Type B pancreatic cell (in vitro differentiated cells): ENCODE measurements around the gene LRRC32. TPM values are rescaled to one million over a fixed set of nuclear protein-coding genes. Genes with fewer than 3 reads are reported as not detected.
"Not testable (repeated sequence)": the region's sequence is repeated elsewhere in the genome, so short reads cannot be mapped to it uniquely, and the experiment has no call there.

Experiments
- DNase-seq: peaks from one replicate; pipeline ENCODE4 v3.0.0; 2021; ENCODE audit warnings: mixed read lengths; ENCODE audit not compliant: unreplicated experiment; ENCODE audit errors: extremely low spot score
- H3K27ac Mint-ChIP-seq: 2 replicates; pipeline ENCODE4 v1.8.0; 2021; ENCODE audit warnings: mild to moderate bottlenecking, mixed read lengths
- H3K27me3 Mint-ChIP-seq: 2 replicates; pipeline ENCODE4 v1.8.0; 2021; ENCODE audit warnings: mixed read lengths
- H3K36me3 Mint-ChIP-seq: 2 replicates; pipeline ENCODE4 v1.8.0; 2021; ENCODE audit warnings: mixed read lengths
- H3K4me1 Mint-ChIP-seq: one replicate; pipeline ENCODE4 v1.8.0; 2021; ENCODE audit warnings: mixed read lengths; ENCODE audit not compliant: unreplicated experiment
- H3K4me3 Mint-ChIP-seq: 2 replicates; pipeline ENCODE4 v1.8.0; 2021; ENCODE audit warnings: mild to moderate bottlenecking, mixed read lengths
- H3K9me3 Mint-ChIP-seq: 2 replicates; pipeline ENCODE4 v1.8.0; 2021; ENCODE audit warnings: mixed read lengths
- CTCF ChIP-seq: fragments of 200-600 bp; sonication (generic); conservative IDR thresholded peaks from 2 replicates; pipeline ENCODE4 v1.5.0; 2021; ENCODE audit warnings: antibody characterized with exemption, mild to moderate bottlenecking
- total RNA-seq: library from RNA; stranded (reverse); gene quantifications from 2 replicates; pipeline ENCODE4 v1.2.1, GENCODE V29; 2021; ENCODE audit warnings: low replicate concordance

LRRC32 gene
- total RNA-seq, 1 donor from 2014 or later, result 4.3 TPM

GRCh38 chr11:76622493-76623094, 48.0 kb downstream of the LRRC32 start:
- Mint-ChIP-seq H3K36me3 (no peaks in the 10 kb centered on the region), H3K4me1 (peaks cover 14% of the 10 kb centered on the region), H3K4me3 (no peak overlapping the region), H3K27me3 (no peaks in the 10 kb centered on the region), H3K9me3 (peaks cover 15% of the 10 kb centered on the region), H3K27ac (no peak overlapping the region)
- TF ChIP-seq CTCF, result no peak
- no peak for DNase-seq

DNA sequence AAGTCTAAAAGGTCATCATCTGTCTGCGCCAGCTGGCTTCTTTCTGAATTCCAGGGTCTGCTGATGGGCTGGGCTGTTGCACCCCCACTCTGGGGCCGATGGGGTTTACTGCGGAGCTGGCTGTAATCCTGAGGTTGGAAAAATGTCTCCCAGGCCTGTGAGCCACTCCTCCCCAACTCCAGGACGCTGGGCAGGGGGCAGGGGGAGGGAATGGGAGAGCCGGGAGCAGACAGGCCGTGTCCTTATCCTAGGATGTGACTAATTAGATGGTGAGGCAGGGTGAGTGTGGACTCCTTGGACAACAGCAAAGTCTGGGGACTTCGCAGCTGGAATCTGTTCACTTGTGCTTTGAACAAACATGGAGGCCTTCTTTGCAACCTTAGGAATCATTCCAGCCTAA, 48.7 kb downstream of the LRRC32 start:
- Mint-ChIP-seq H3K4me1 (peaks cover 14% of the 10 kb centered on the region), H3K9me3 (peaks cover 15% of the 10 kb centered on the region), H3K27me3 (no peaks in the 10 kb centered on the region), H3K36me3 (no peaks in the 10 kb centered on the region), H3K4me3 (no peak overlapping the region), H3K27ac (no peak overlapping the region)
- no peak for DNase-seq
- TF ChIP-seq CTCF, result no peak

DNA sequence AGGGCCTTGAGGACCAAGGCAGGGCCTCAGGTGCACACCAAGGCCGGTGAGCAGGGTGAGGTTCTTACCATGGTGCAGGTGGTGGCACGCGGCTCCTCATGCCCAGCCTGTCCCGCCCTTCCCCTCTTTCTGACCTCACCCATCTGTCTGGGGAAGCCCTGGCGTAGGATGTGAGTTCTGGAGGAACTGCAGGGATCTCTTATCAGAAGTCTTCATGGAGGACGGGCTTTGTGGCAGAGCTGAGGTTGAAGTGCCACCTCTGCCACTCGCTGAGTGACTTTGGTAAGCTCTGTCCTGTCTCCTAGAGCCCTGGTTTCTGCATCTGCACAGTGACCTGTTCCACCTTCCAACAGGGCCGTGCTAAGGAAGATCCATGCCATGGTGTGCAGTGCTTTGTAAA, 49.1 kb downstream of the LRRC32 start:
- Mint-ChIP-seq H3K27ac (no peak overlapping the region), H3K4me1 (peaks cover 14% of the 10 kb centered on the region), H3K36me3 (no peaks in the 10 kb centered on the region), H3K27me3 (no peaks in the 10 kb centered on the region), H3K9me3 (peaks cover 15% of the 10 kb centered on the region), H3K4me3 (no peak overlapping the region)
- DNase-seq, result no peak
- TF ChIP-seq CTCF, result no peak

DNA sequence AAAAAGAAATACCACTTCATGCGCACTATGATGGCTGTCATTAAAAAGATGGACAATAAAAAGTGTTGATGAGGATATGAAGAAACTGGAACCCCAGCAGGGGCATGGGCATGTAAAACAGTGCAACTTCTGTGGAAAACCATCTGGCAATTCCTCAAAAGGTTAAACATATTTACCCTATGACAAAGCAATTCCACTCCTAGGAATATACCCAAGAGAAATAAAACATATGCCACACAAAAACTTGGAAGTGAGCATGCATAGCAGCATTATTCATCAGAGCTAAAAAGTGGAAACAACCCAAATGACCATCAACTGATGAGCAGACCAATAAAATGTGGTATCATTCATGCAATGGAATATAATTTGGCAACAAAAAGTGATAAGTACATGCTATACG, 50.1 kb downstream of the LRRC32 start:
- H3K4me1 Mint-ChIP-seq, result peaks cover 12% of the 10 kb centered on the region
- H3K27me3 Mint-ChIP-seq, result no peaks in the 10 kb centered on the region
- no peak overlapping the region for H3K27ac Mint-ChIP-seq
- H3K4me3 Mint-ChIP-seq, result no peak overlapping the region
- H3K36me3 Mint-ChIP-seq, result no peaks in the 10 kb centered on the region
- TF ChIP-seq CTCF, result no peak
- peaks cover 10% of the 10 kb centered on the region for H3K9me3 Mint-ChIP-seq
- no peak for DNase-seq

DNA sequence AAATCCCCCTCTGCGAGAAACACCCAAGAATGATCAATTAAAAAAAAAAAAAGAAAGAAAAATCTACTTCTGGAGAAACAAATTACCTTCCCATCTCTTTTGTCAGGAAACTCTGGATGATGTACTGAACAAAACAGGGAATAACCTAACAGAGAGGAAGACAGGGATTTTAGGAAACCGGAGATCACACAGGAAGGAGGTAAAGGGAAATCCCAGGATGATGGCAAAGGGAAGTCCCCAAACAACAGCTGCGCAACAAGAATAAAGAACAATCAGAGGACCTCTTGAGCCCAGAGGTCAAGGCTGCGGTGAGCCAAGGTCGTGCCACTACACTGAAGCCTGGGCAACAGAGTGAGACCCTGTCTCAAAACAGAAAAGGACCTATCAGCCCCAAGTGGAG, 50.7 kb downstream of the LRRC32 start:
- not testable (repeated sequence) for H3K27ac Mint-ChIP-seq, H3K4me3 Mint-ChIP-seq

GRCh38 chr11:76617553-76618265, 52.8 kb downstream of the LRRC32 start:
- no peaks in the 10 kb centered on the region for H3K36me3 Mint-ChIP-seq
- H3K9me3 Mint-ChIP-seq, result peaks cover 7% of the 10 kb centered on the region
- TF ChIP-seq CTCF, result no peak
- H3K27me3 Mint-ChIP-seq, result no peaks in the 10 kb centered on the region
- no peak overlapping the region for H3K27ac Mint-ChIP-seq
- H3K4me1 Mint-ChIP-seq, result peaks cover 3% of the 10 kb centered on the region
- DNase-seq, result no peak
- no peak overlapping the region for H3K4me3 Mint-ChIP-seq

More for the DNA sequence above, 50.7 kb downstream of the LRRC32 start:
- not testable (repeated sequence) for H3K9me3 Mint-ChIP-seq, DNase-seq, H3K4me1 Mint-ChIP-seq, H3K27me3 Mint-ChIP-seq, H3K36me3 Mint-ChIP-seq
